Stomach (tissue), 9 donors: ENCODE data around the gene PFDN6. TPM values are rescaled to one million over a fixed set of nuclear protein-coding genes. Genes with fewer than 3 reads are reported as not detected.

ENCODE experiments used
- DNase-seq, 2 donors: peaks; one replicate each; pipeline versions ENCODE4 v3.0.0 to v3.0.0-alpha.2; 2013 to 2019
- H3K27ac ChIP-seq, 5 donors: fragments of 200-600 bp in 4 of 5; sonication (generic) in 4 of 5; one replicate each; pipeline ENCODE4 v1.5.1; 2013 to 2019; ENCODE audit warnings: mild to moderate bottlenecking in 1 of 5, moderate library complexity in 1 of 5
- H3K27me3 ChIP-seq, 3 donors: fragments of 200-600 bp; sonication (generic); one replicate each; pipeline ENCODE4 v1.5.1; 2017 to 2019; ENCODE audit warnings: mixed run types in 1 of 3
- H3K36me3 ChIP-seq, 4 donors: fragments of 200-600 bp; sonication (generic); 1 replicate in 3 of 4; 2 replicates in 1 of 4; pipeline ENCODE4 v1.5.1; 2016 to 2019
- H3K4me1 ChIP-seq, 4 donors: fragments of 200-600 bp; sonication (generic); one replicate each; pipeline ENCODE4 v1.5.1; 2016 to 2019
- H3K4me3 ChIP-seq, 4 donors: fragments of 200-600 bp; sonication (generic) in 3 of 4; one replicate each; pipeline ENCODE4 v1.5.1; 2016 to 2019; ENCODE audit warnings: mild to moderate bottlenecking in 1 of 4
- H3K9me3 ChIP-seq, 4 donors: fragments of 200-600 bp; sonication (generic); one replicate each; pipeline ENCODE4 v1.5.1; 2016 to 2019
- EP300 ChIP-seq: sonication (generic); formaldehyde crosslinking; IDR thresholded peaks from one replicate; pipeline ENCODE4 v1.6.1; 2017; ENCODE audit warnings: antibody characterized with exemption
- POLR2A ChIP-seq, 4 donors: fragments of 450-650 bp; IDR thresholded peaks; one replicate each; pipeline ENCODE4 v1.6.1; 2016; ENCODE audit warnings: antibody characterized with exemption in 4 of 4, control low read depth in 2 of 4, mild to moderate bottlenecking in 1 of 4, moderate library complexity in 1 of 4
- POLR2AphosphoS5 ChIP-seq, 3 donors: sonication (generic); formaldehyde crosslinking; IDR thresholded peaks; one replicate each; pipeline ENCODE4 v1.6.1; 2016; ENCODE audit warnings: antibody characterized with exemption in 3 of 3
- WGBS, 5 donors: extraction: QIAGEN DNeasy Blood & Tissue Kit in 3 of 5; methylation state at CpG; one replicate each; pipeline versions ENCODE4 v1.1.5 to v1.1.7; 2013 to 2018; 5-methylcytosine and 5-hydroxymethylcytosine counted together
- intact Hi-C: fragments of 100-400 bp; cut with DNase I; formaldehyde crosslinking; loops from one replicate; pipeline ENCODE4 v1.15.1; 2023; ENCODE audit warnings: low total_unique reads
- polyA plus RNA-seq, 3 donors: library from polyadenylated mRNA; stranded (reverse); fragments of 200-250 nt; gene quantifications; one replicate each; pipeline ENCODE4 v1.2.3, GENCODE V29; 2013
- total RNA-seq, 5 donors: library from RNA; depleted of rRNA; stranded (reverse); fragments of >200 nt; gene quantifications; one replicate each; pipeline versions ENCODE4 v1.1.0 to v1.2.3, GENCODE V29; 2014 to 2016
- TF ChIP-seq, protein P1 (sequence below), 7 experiments: fragments of 450-650 bp in 4 of 7; fragments of 200-600 bp in 3 of 7; sonication (generic) in 3 of 7; IDR thresholded peaks; one replicate each; pipeline ENCODE4 v1.5.1; 2016 to 2019; ENCODE audit warnings: antibody characterized with exemption in 7 of 7, control low read depth in 2 of 7, mild to moderate bottlenecking in 1 of 7
- donor health status: healthy with polysubstance abuse.
- donor health status: Bipolar disorder and iron deficiency.
- donor health status: healthy.

Gene PFDN6
- total and polyA plus RNA-seq, 8 donors = 9.7 to 265 (median 32.9) TPM; not detected in 1

GRCh38 chr6:33304216-33304615 lies 14.8 kb downstream of the PFDN6 start:
- no peak for DNase-seq
- no peaks in the 10 kb centered on the region for H3K27me3 ChIP-seq
- TF ChIP-seq POLR2AphosphoS5 (IDR thresholded peaks at IDR 0.05) = no peak
- TF ChIP-seq POLR2A (IDR thresholded peaks at IDR 0.05) = no peak
- TF ChIP-seq EP300 = no peak
- TF ChIP-seq, protein P1, sequence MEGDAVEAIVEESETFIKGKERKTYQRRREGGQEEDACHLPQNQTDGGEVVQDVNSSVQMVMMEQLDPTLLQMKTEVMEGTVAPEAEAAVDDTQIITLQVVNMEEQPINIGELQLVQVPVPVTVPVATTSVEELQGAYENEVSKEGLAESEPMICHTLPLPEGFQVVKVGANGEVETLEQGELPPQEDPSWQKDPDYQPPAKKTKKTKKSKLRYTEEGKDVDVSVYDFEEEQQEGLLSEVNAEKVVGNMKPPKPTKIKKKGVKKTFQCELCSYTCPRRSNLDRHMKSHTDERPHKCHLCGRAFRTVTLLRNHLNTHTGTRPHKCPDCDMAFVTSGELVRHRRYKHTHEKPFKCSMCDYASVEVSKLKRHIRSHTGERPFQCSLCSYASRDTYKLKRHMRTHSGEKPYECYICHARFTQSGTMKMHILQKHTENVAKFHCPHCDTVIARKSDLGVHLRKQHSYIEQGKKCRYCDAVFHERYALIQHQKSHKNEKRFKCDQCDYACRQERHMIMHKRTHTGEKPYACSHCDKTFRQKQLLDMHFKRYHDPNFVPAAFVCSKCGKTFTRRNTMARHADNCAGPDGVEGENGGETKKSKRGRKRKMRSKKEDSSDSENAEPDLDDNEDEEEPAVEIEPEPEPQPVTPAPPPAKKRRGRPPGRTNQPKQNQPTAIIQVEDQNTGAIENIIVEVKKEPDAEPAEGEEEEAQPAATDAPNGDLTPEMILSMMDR (IDR thresholded peaks at IDR 0.05) = no peak
- no peaks in the 10 kb centered on the region for H3K9me3 ChIP-seq
- H3K4me3 ChIP-seq = no peak overlapping the region
- H3K4me1 ChIP-seq = peaks cover 10 to 53% (median 22%) of the 10 kb centered on the region in 4 donors
- H3K36me3 ChIP-seq = peaks cover 18 to 78% (median 61%) of the 10 kb centered on the region in 4 donors
- intact Hi-C loops = no loop called here
- WGBS, 5 donors = 83 to 96% (median 87%) methylated on average over 5 to 16 of the region's 16 CpGs
- H3K27ac ChIP-seq = no peak overlapping the region

- Histone ChIP-seq H3K27ac (no peak overlapping the region), H3K27me3 (no peaks in the 10 kb centered on the region), H3K4me3 (no peak overlapping the region), H3K4me1 (peaks cover 7 to 54% (median 17%) of the 10 kb centered on the region in 4 donors), H3K36me3 (peaks cover 18 to 86% (median 65%) of the 10 kb centered on the region in 4 donors), H3K9me3 (no peaks in the 10 kb centered on the region)
- DNase-seq = no peak
- intact Hi-C loops = no loop called here
- TF ChIP-seq POLR2AphosphoS5 (IDR thresholded peaks at IDR 0.05) = no peak
- TF ChIP-seq, protein P1 (IDR thresholded peaks at IDR 0.05) = no peak
- TF ChIP-seq EP300 = no peak
- no peak for TF ChIP-seq POLR2A (IDR thresholded peaks at IDR 0.05)
- 75 to 82% (median 76%) methylated on average over 8 of the region's 8 CpGs for WGBS, 5 donors
These were observed 15.7 kb downstream of the PFDN6 start for GRCh38 chr6:33305052-33305451.

GRCh38 chr6:33306356-33306755 lies 17.0 kb downstream of the PFDN6 start:
- H3K27ac ChIP-seq = no peak overlapping the region
- H3K4me3 ChIP-seq = no peak overlapping the region
- TF ChIP-seq POLR2A (IDR thresholded peaks at IDR 0.05) (no peak), EP300 (no peak), POLR2AphosphoS5 (IDR thresholded peaks at IDR 0.05) (no peak)
- TF ChIP-seq, protein P1 (IDR thresholded peaks at IDR 0.05) = no peak
- no peak for DNase-seq
- WGBS, 5 donors = 83 to 95% (median 90%) methylated on average over 4 of the region's 4 CpGs
- peaks cover 0 to 54% (median 13%) of the 10 kb centered on the region in 4 donors for H3K4me1 ChIP-seq
- no peaks in the 10 kb centered on the region for H3K9me3 ChIP-seq
- peaks cover 27 to 94% (median 78%) of the 10 kb centered on the region in 4 donors for H3K36me3 ChIP-seq
- intact Hi-C loops = no loop called here
- H3K27me3 ChIP-seq = no peaks in the 10 kb centered on the region

DNA sequence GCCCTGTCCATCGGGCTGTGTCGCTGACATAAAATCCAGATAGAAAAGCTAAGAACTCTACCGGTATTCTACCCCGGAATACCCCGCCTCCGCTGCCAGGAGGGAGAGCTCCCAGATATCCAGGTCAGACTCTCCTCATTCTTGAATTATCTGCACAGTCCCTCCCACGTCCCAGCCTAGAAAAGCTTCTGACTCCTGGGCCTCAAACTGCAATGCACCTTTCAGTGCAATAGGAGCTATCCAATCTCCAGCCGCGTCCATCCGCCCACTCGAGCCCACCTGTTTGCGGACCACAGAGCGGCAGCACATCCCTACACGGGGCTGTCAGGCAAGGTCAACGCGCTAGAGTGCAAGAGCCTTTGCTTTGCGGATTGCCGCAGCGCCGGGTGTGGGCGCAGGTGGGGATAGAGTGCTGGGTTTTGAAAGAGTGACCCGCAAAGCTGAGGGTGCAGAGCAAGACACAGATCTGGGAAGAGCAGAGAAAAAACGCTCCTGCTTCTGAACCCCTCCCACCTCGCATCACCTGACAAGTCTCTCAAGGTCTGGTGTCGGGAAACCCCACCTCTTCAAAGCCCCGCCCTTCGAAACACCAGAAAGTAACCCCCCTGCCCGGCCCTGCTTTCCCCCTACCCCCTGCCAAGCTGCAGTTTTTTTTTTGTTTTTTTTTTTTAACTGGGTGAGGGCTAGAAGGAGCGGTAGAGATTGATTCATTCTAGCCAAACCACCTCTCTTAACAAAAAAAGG lies 23.1 kb downstream of the PFDN6 start:
- Histone ChIP-seq H3K27me3 (no peaks in the 10 kb centered on the region), H3K4me3 (peak overlapping the region; percentile 64 to 96 (median 76)), H3K4me1 (peaks cover 22 to 73% (median 55%) of the 10 kb centered on the region in 4 donors), H3K9me3 (no peaks in the 10 kb centered on the region), H3K36me3 (peaks cover 9 to 47% (median 41%) of the 10 kb centered on the region in 4 donors), H3K27ac (peak overlapping the region; percentile 91 to 97 (median 97))
- intact Hi-C loops = no loop called here
- WGBS, 5 donors = 3 to 7% (median 5%) methylated on average over 20 to 29 of the region's 29 CpGs
- no peak for TF ChIP-seq POLR2AphosphoS5 (IDR thresholded peaks at IDR 0.05)
- no peak for TF ChIP-seq POLR2A (IDR thresholded peaks at IDR 0.05)
- no peak for TF ChIP-seq EP300
- TF ChIP-seq, protein P1 (IDR thresholded peaks at IDR 0.05) = no peak
- DNase-seq = peak; percentile 78 to 92
